Transverse colon (tissue), 4 donors: ENCODE data around the gene UBE3A. TPM values are rescaled to one million over a fixed set of nuclear protein-coding genes. Genes with fewer than 3 reads are reported as not detected.

Experiments used
- DNase-seq: peaks from one replicate; pipeline ENCODE4 v3.0.0-alpha.2; 2019
- H3K27ac ChIP-seq, 4 donors: fragments of 200-600 bp; sonication (generic); 2 replicates each; pipeline ENCODE4 v1.5.1; 2016 to 2018; ENCODE audit warnings: inconsistent platforms in 4 of 4
- H3K27me3 ChIP-seq: fragments of 200-600 bp; sonication (generic); 2 replicates; pipeline ENCODE4 v1.5.1; 2017; ENCODE audit warnings: inconsistent platforms
- H3K36me3 ChIP-seq, 4 donors: fragments of 200-600 bp; sonication (generic); 2 replicates each; pipeline ENCODE4 v1.5.1; 2017 to 2019; ENCODE audit warnings: inconsistent platforms in 4 of 4
- H3K4me1 ChIP-seq, 4 donors: fragments of 200-600 bp; sonication (generic); 2 replicates each; pipeline ENCODE4 v1.5.1; 2017 to 2020; ENCODE audit warnings: inconsistent platforms in 4 of 4
- H3K4me3 ChIP-seq, 4 donors: fragments of 200-600 bp; sonication (generic); 1 replicate in 1 of 4; 2 replicates in 3 of 4; pipeline versions ENCODE4 v1.5.1 to v1.6.1; 2017 to 2019; ENCODE audit warnings: inconsistent platforms in 4 of 4
- H3K9me3 ChIP-seq, 2 donors: fragments of 200-600 bp; sonication (generic); 2 replicates each; pipeline ENCODE4 v1.5.1; 2017 to 2019; ENCODE audit warnings: inconsistent platforms in 2 of 2
- EP300 ChIP-seq: sonication (generic); formaldehyde crosslinking; IDR thresholded peaks from one replicate; pipeline ENCODE4 v1.6.1; 2017; ENCODE audit warnings: antibody characterized with exemption, low read depth
- POLR2A ChIP-seq: fragments of 450-650 bp; IDR thresholded peaks from one replicate; pipeline ENCODE4 v1.6.1; 2016; ENCODE audit warnings: antibody characterized with exemption, mild to moderate bottlenecking, moderate library complexity
- POLR2AphosphoS5 ChIP-seq, 3 donors: sonication (generic); formaldehyde crosslinking; IDR thresholded peaks; one replicate each; pipeline ENCODE4 v1.6.1; 2016; ENCODE audit warnings: antibody characterized with exemption in 3 of 3
- WGBS, 2 donors: methylation state at CpG; one replicate each; pipeline ENCODE4 v1.1.5; 2018; ENCODE audit warnings: low coverage in 1 of 2; 5-methylcytosine and 5-hydroxymethylcytosine counted together
- in situ Hi-C, 4 donors: fragments of 200-750 bp; cut with MboI; loops; one replicate each; pipeline versions ENCODE4 v1.15.0 to v1.15.1; 2017; ENCODE audit warnings: low sequenced_read_pairs in 3 of 4, low pct_ligation_motif_present in 1 of 4, low pct_unique_long_range_greater_than_20kb in 1 of 4
- intact Hi-C: fragments of 100-400 bp; cut with DNase I; formaldehyde crosslinking; loops from one replicate; pipeline ENCODE4 v1.15.1; 2023; ENCODE audit warnings: low total_unique reads
- total RNA-seq, 4 donors: library from RNA; depleted of rRNA; stranded (reverse); fragments of >200 nt; gene quantifications; one replicate each; pipeline ENCODE4 v1.1.0, GENCODE V29; 2016
- TF ChIP-seq, protein P1 (sequence below), 5 experiments: fragments of 200-600 bp in 3 of 5; fragments of 450-650 bp in 2 of 5; sonication (generic) in 3 of 5; IDR thresholded peaks; 1 replicate in 2 of 5; 2 replicates in 3 of 5; pipeline ENCODE4 v1.5.1; 2016 to 2017; ENCODE audit warnings: antibody characterized with exemption in 5 of 5, inconsistent platforms in 3 of 5, mild to moderate bottlenecking in 2 of 5, moderate library complexity in 1 of 5

UBE3A gene
- total RNA-seq, 4 donors from 2014 or later = 52.1 to 92.1 (median 76.5) TPM

DNA sequence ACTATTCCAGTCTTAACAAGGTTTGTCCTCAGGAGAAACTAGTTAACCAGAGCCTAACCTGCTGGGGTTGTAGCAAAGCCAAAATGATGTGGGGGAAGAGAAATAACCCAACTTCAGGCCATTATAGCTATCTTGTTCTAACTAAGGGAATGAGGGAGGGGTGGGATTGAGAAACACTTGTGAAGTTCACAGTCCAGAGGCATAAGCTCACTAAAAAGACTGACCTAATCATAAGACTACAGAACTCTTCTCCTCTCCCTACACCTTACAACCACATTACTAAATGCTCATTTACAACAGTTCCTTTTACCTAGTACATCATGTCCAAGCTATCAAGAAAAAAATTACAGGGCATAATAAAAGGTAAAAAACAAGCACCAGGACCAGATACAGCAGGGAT lies 52.8 kb downstream of the UBE3A start:
- no peak for DNase-seq
- H3K4me1 ChIP-seq = peaks cover 0 to 7% (median 0%) of the 10 kb centered on the region in 4 donors
- H3K36me3 ChIP-seq = peaks cover 0 to 36% (median 2%) of the 10 kb centered on the region in 4 donors
- H3K27ac ChIP-seq = no peak overlapping the region
- TF ChIP-seq POLR2AphosphoS5 (IDR thresholded peaks at IDR 0.05) (no peak), EP300 (no peak), POLR2A (no peak)
- TF ChIP-seq, protein P1, sequence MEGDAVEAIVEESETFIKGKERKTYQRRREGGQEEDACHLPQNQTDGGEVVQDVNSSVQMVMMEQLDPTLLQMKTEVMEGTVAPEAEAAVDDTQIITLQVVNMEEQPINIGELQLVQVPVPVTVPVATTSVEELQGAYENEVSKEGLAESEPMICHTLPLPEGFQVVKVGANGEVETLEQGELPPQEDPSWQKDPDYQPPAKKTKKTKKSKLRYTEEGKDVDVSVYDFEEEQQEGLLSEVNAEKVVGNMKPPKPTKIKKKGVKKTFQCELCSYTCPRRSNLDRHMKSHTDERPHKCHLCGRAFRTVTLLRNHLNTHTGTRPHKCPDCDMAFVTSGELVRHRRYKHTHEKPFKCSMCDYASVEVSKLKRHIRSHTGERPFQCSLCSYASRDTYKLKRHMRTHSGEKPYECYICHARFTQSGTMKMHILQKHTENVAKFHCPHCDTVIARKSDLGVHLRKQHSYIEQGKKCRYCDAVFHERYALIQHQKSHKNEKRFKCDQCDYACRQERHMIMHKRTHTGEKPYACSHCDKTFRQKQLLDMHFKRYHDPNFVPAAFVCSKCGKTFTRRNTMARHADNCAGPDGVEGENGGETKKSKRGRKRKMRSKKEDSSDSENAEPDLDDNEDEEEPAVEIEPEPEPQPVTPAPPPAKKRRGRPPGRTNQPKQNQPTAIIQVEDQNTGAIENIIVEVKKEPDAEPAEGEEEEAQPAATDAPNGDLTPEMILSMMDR (IDR thresholded peaks at IDR 0.05) = no peak
- H3K27me3 ChIP-seq = no peaks in the 10 kb centered on the region
- no peak overlapping the region for H3K4me3 ChIP-seq
- in situ Hi-C loops (no loop called here), intact Hi-C loops (no loop called here)
- H3K9me3 ChIP-seq = no peaks in the 10 kb centered on the region

DNA sequence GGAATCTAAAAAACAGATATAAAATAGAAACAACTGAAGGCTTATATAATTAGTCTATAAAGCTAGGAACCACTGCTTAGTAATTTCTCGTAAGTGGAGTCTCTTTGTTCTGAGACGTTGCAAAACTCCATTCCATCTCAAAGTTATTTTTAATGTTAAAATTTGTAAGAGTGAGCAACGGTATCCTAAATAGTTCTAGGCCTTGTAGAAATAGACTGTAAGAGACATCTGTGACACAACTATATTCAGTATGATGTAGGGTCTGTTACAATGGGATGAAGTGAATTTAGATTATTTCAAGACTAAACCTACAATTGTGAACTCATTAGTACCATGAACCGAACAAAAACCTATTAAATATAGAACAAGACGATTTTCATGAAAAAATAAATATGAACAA lies 57.2 kb downstream of the UBE3A start:
- Histone ChIP-seq H3K9me3 (no peaks in the 10 kb centered on the region), H3K36me3 (peaks cover 0 to 37% (median 5%) of the 10 kb centered on the region in 4 donors), H3K27me3 (no peaks in the 10 kb centered on the region), H3K27ac (no peak overlapping the region), H3K4me3 (no peak overlapping the region), H3K4me1 (peaks cover 0 to 8% (median 0%) of the 10 kb centered on the region in 4 donors)
- WGBS, 2 donors = 82 to 98% methylated on average over 5 of the region's 5 CpGs
- in situ Hi-C loops (no loop called here), intact Hi-C loops (no loop called here)
- no peak for DNase-seq
- TF ChIP-seq EP300 (no peak), POLR2A (no peak), POLR2AphosphoS5 (IDR thresholded peaks at IDR 0.05) (no peak)
- TF ChIP-seq, protein P1 (IDR thresholded peaks at IDR 0.05) = no peak

DNA sequence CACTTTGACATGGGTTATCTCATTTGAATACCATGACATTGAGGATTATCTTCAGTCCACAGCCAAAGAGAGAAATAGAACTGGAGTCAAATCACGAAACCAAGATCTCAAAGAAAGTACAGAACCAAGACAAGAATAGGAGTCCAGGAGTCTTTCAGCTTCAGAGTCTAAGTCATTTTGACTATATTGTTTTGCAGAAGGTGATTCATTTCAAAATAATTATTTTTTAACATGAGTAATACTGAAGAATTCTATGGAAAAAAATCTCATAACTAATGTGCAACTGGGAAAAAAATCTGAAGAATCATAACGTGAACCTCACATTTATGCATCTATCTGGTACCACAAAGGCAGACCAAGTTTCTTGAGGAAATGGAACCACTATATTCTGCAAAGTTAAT lies 60.3 kb downstream of the UBE3A start:
- DNase-seq = no peak
- 79 to 86% methylated on average over 2 of the region's 2 CpGs for WGBS, 2 donors

DNA sequence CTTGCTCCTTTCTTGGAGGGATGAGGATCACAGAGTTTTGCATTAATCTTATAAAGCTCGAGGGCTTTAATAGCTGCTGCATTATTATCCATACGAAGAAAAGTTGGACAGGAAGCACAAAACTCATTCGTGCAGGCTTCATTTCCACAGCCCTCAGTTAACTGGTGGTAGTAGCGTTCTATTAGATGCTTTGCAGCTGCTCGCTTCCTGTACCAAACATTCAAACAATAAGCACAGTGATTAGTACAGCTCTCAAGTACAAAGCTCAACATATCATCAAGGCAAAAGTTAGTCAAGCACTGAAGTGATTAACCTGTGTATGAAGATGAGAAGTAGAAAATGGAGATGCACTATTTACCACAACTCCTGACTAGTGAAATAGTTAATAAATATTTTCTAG lies 63.3 kb downstream of the UBE3A start:
- in situ Hi-C loops = loop anchor here in 1 of 4 donors (5.0 kb wide), 1 partner anchor 42 kb away; no protein-coding TSS in a partner anchor
- Histone ChIP-seq H3K4me3 (no peak overlapping the region), H3K27me3 (no peaks in the 10 kb centered on the region), H3K36me3 (peaks cover 0 to 33% (median 12%) of the 10 kb centered on the region in 4 donors), H3K4me1 (no peaks in the 10 kb centered on the region), H3K27ac (no peak overlapping the region), H3K9me3 (no peaks in the 10 kb centered on the region)
- DNase-seq = no peak
- intact Hi-C loops = no loop called here
- WGBS, 2 donors = 56 to 85% methylated on average over 3 to 5 of the region's 5 CpGs
- TF ChIP-seq, protein P1 (IDR thresholded peaks at IDR 0.05) = no peak
- TF ChIP-seq POLR2AphosphoS5 (IDR thresholded peaks at IDR 0.05) = no peak
- TF ChIP-seq EP300 = no peak
- no peak for TF ChIP-seq POLR2A

More for the DNA sequence above, 60.3 kb downstream of the UBE3A start:
- Histone ChIP-seq H3K27ac (no peak overlapping the region), H3K36me3 (peaks cover 0 to 34% (median 13%) of the 10 kb centered on the region in 4 donors), H3K27me3 (no peaks in the 10 kb centered on the region), H3K9me3 (no peaks in the 10 kb centered on the region), H3K4me3 (no peak overlapping the region), H3K4me1 (peaks cover 0 to 8% (median 0%) of the 10 kb centered on the region in 4 donors)
- intact Hi-C loops = no loop called here
- in situ Hi-C loops = loop anchor here in 1 of 4 donors (5.0 kb wide), 1 partner anchor 39 kb away; no protein-coding TSS in a partner anchor
- TF ChIP-seq POLR2AphosphoS5 (IDR thresholded peaks at IDR 0.05) (no peak), POLR2A (no peak), EP300 (no peak)
- TF ChIP-seq, protein P1 (IDR thresholded peaks at IDR 0.05) = no peak
